HepG2 (cell line): ENCODE results near the gene KCNH6. TPM values are rescaled to one million over a fixed set of nuclear protein-coding genes. Genes with fewer than 3 reads are reported as not detected.

Experiments used
- EHMT2 ChIP-seq: fragments of 200-600 bp; sonication (generic); IDR thresholded peaks from 2 replicates; pipeline ENCODE4 v1.7.0; 2017; ENCODE audit warnings: antibody characterized with exemption, low read depth, low read length, borderline replicate concordance
- GATA4 ChIP-seq: sonication (generic); IDR thresholded peaks from 2 replicates; pipeline ENCODE4 v1.6.1; 2016; ENCODE audit warnings: antibody characterized with exemption, low read depth, borderline replicate concordance
- GATAD2A ChIP-seq: IDR thresholded peaks from 2 replicates; pipeline ENCODE4 v1.6.1; 2016
- GFI1 ChIP-seq: sonication (generic); formaldehyde crosslinking; IDR thresholded peaks from 2 replicates; pipeline ENCODE4 v1.5.0; 2020; ENCODE audit warnings: missing genetic modification reagents, mild to moderate bottlenecking, borderline replicate concordance
- HNF4G ChIP-seq, 2 experiments: sonication (generic) in 1 of 2; formaldehyde crosslinking in 1 of 2; IDR thresholded peaks; 2 replicates each; pipeline versions ENCODE4 v1.4.0 to v1.6.1; 2011 to 2020; ENCODE audit warnings: borderline replicate concordance in 2 of 2, low read depth in 2 of 2, mild to moderate bottlenecking in 2 of 2, low read length in 1 of 2, missing genetic modification reagents in 1 of 2, moderate library complexity in 1 of 2
- JUND ChIP-seq: sonication (generic); formaldehyde crosslinking; IDR thresholded peaks from 2 replicates; pipeline ENCODE4 v1.8.0; 2022; ENCODE audit warnings: mild to moderate bottlenecking, missing genetic modification reagents
- KAT2B ChIP-seq: fragments of 150-350 bp; IDR thresholded peaks from 2 replicates; pipeline ENCODE4 v1.6.1; 2014; ENCODE audit warnings: low read depth, low read length, borderline replicate concordance
- KDM2A ChIP-seq: sonication (generic); formaldehyde crosslinking; IDR thresholded peaks from 2 replicates; pipeline ENCODE4 v1.4.0; 2020; ENCODE audit warnings: low read depth, missing genetic modification reagents, borderline replicate concordance
- NFIB ChIP-seq: sonication (generic); formaldehyde crosslinking; IDR thresholded peaks from 2 replicates; pipeline ENCODE4 v1.9.0; 2021; ENCODE audit warnings: missing genetic modification reagents, mild to moderate bottlenecking, borderline replicate concordance
- RARA ChIP-seq: IDR thresholded peaks from 2 replicates; pipeline ENCODE4 v1.6.1; 2016; ENCODE audit warnings: missing genetic modification reagents, missing compliant biosample characterization
- RCOR2 ChIP-seq: IDR thresholded peaks from 2 replicates; pipeline ENCODE4 v1.6.1; 2016; ENCODE audit warnings: missing biosample characterization, missing genetic modification reagents
- SIN3A ChIP-seq: IDR thresholded peaks from 2 replicates; pipeline ENCODE4 v1.6.1; 2011; ENCODE audit warnings: low read depth, mild to moderate bottlenecking, control low read depth, low read length, borderline replicate concordance
- SIX1 ChIP-seq: sonication (generic); formaldehyde crosslinking; IDR thresholded peaks from 2 replicates; pipeline ENCODE4 v1.4.0; 2020; ENCODE audit warnings: missing genetic modification reagents, borderline replicate concordance
- SOX6 ChIP-seq, 2 experiments: fragments of 450-650 bp in 1 of 2; sonication (generic) in 1 of 2; formaldehyde crosslinking in 1 of 2; IDR thresholded peaks; 2 replicates each; pipeline versions ENCODE4 v1.4.0 to v1.6.1; 2017 to 2020; ENCODE audit warnings: antibody characterized with exemption in 1 of 2, mild to moderate bottlenecking in 1 of 2, missing genetic modification reagents in 1 of 2
- TARDBP ChIP-seq: sonication (generic); formaldehyde crosslinking; IDR thresholded peaks from 2 replicates; pipeline ENCODE4 v1.8.0; 2022; ENCODE audit warnings: mild to moderate bottlenecking, missing genetic modification reagents
- WIZ ChIP-seq: sonication (generic); formaldehyde crosslinking; IDR thresholded peaks from 2 replicates; pipeline ENCODE4 v1.5.1; 2020; ENCODE audit warnings: mild to moderate bottlenecking, missing genetic modification reagents
- ZMYM4 ChIP-seq: sonication (generic); formaldehyde crosslinking; IDR thresholded peaks from 2 replicates; pipeline ENCODE4 v1.8.1; 2023; ENCODE audit warnings: mild to moderate bottlenecking, missing genetic modification reagents
- ZNF234 ChIP-seq: sonication (generic); formaldehyde crosslinking; conservative IDR thresholded peaks from 2 replicates; pipeline ENCODE4 v1.5.1; 2020; ENCODE audit warnings: mild to moderate bottlenecking, missing genetic modification reagents
- ZNF557 ChIP-seq: sonication (generic); formaldehyde crosslinking; IDR thresholded peaks from 2 replicates; pipeline ENCODE4 v1.4.0; 2020; ENCODE audit warnings: missing genetic modification reagents
- ZNF614 ChIP-seq: IDR thresholded peaks from 2 replicates; pipeline ENCODE4 v1.6.1; 2018; ENCODE audit warnings: missing biosample characterization, missing genetic modification reagents, inconsistent platforms, borderline replicate concordance
- ZNF850 ChIP-seq: sonication (generic); formaldehyde crosslinking; conservative IDR thresholded peaks from 2 replicates; pipeline ENCODE4 v1.9.0; 2021; ENCODE audit warnings: mild to moderate bottlenecking, missing genetic modification reagents
- ZNF878 ChIP-seq: sonication (generic); formaldehyde crosslinking; IDR thresholded peaks from 2 replicates; pipeline ENCODE4 v1.8.1; 2023; ENCODE audit warnings: mild to moderate bottlenecking, missing genetic modification reagents, moderate library complexity
- polyA plus RNA-seq, 8 experiments: library from polyadenylated mRNA; depleted of rRNA in 3 of 8; stranded (reverse) in 7 of 8; unstranded in 1 of 8; fragments of >200 nt; fragmentation: Illumina TruSeq in 4 of 8; extraction: Trizol in 4 of 8; gene quantifications; 2 replicates each; pipeline versions ENCODE4 v1.2.1 to v1.2.3, GENCODE V29; 2011 to 2016; ENCODE audit warnings: low read depth in 4 of 8, missing spikeins in 1 of 8, mixed read lengths in 1 of 8; ENCODE audit not compliant: insufficient read depth in 1 of 8
- total RNA-seq, 5 experiments: library from RNA; depleted of rRNA; stranded (reverse); fragments of >200 nt; fragmentation: Illumina TruSeq; extraction: Trizol; gene quantifications; 2 replicates each; pipeline ENCODE4 v1.2.3, GENCODE V29; 2016; ENCODE audit warnings: low read depth in 1 of 5
- TF ChIP-seq, protein P1 (sequence below): sonication (generic); formaldehyde crosslinking; IDR thresholded peaks from 2 replicates; pipeline ENCODE4 v1.4.0; 2020; ENCODE audit warnings: missing genetic modification reagents
- TF ChIP-seq, protein P2 (sequence below): sonication (generic); formaldehyde crosslinking; IDR thresholded peaks from 2 replicates; pipeline ENCODE4 v1.5.0; 2020; ENCODE audit warnings: missing genetic modification reagents

The KCNH6 gene
- total and polyA plus RNA-seq, 2 of the 13 experiments (the other 11 are each of a cell fraction or from before 2014, with no cell fraction given) = 0.05 to 0.18 TPM

DNA sequence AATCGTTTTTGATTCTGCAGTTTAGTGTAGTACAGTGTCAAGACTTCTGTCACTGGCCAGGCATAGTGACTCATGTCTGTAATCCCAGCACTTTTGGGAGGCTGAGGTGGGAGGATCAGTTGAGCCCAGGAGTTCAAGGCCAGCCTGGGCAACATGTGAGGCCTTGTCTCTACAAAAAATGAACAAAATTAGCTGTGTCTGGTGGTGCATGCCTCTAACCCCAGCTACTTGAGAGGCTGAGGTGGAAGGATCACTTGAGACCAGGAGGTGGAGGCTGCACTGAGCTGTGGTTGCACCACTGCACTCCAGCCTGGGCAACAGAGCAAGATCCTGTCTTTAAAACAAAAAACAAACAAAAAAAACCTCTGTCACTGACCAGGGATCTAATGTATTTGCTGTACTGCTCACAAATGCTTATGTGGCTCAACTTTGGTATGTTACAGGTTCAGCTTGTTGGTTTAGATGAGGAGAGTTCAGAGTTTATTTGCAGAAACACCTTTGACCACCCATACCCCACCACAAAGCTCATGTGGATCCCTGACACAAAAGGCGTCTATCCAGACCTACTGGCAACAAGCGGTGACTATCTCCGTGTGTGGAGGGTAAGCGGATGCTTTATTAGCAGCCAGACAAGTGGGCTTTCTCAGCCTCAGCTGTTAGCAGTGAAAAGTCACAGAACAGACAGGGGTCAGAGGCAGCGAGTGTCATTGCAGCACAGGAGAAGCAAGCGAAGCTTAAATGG lies 55.0 kb downstream of the KCNH6 start (continued):
- TF ChIP-seq, protein P1, sequence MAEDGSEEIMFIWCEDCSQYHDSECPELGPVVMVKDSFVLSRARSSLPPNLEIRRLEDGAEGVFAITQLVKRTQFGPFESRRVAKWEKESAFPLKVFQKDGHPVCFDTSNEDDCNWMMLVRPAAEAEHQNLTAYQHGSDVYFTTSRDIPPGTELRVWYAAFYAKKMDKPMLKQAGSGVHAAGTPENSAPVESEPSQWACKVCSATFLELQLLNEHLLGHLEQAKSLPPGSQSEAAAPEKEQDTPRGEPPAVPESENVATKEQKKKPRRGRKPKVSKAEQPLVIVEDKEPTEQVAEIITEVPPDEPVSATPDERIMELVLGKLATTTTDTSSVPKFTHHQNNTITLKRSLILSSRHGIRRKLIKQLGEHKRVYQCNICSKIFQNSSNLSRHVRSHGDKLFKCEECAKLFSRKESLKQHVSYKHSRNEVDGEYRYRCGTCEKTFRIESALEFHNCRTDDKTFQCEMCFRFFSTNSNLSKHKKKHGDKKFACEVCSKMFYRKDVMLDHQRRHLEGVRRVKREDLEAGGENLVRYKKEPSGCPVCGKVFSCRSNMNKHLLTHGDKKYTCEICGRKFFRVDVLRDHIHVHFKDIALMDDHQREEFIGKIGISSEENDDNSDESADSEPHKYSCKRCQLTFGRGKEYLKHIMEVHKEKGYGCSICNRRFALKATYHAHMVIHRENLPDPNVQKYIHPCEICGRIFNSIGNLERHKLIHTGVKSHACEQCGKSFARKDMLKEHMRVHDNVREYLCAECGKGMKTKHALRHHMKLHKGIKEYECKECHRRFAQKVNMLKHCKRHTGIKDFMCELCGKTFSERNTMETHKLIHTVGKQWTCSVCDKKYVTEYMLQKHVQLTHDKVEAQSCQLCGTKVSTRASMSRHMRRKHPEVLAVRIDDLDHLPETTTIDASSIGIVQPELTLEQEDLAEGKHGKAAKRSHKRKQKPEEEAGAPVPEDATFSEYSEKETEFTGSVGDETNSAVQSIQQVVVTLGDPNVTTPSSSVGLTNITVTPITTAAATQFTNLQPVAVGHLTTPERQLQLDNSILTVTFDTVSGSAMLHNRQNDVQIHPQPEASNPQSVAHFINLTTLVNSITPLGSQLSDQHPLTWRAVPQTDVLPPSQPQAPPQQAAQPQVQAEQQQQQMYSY (CRISPR knock-in tag) = no peak
- TF ChIP-seq KDM2A (CRISPR knock-in tag) = peak; percentile 76; the same call in 1 of the 2 replicates
- TF ChIP-seq NFIB = no peak
- TF ChIP-seq WIZ (CRISPR knock-in tag) = peak; percentile 87; the same call in 1 of the 2 replicates
- no peak for TF ChIP-seq ZNF850
- no peak; the same call in 1 of the 2 replicates for TF ChIP-seq ZNF878 (CRISPR knock-in tag)
- peak; percentile 94 for TF ChIP-seq GATAD2A
- TF ChIP-seq KAT2B = no peak
- peak; percentile 51; the same call in 1 of the 2 replicates for TF ChIP-seq RARA (CRISPR knock-in tag)
- TF ChIP-seq, protein P2, sequence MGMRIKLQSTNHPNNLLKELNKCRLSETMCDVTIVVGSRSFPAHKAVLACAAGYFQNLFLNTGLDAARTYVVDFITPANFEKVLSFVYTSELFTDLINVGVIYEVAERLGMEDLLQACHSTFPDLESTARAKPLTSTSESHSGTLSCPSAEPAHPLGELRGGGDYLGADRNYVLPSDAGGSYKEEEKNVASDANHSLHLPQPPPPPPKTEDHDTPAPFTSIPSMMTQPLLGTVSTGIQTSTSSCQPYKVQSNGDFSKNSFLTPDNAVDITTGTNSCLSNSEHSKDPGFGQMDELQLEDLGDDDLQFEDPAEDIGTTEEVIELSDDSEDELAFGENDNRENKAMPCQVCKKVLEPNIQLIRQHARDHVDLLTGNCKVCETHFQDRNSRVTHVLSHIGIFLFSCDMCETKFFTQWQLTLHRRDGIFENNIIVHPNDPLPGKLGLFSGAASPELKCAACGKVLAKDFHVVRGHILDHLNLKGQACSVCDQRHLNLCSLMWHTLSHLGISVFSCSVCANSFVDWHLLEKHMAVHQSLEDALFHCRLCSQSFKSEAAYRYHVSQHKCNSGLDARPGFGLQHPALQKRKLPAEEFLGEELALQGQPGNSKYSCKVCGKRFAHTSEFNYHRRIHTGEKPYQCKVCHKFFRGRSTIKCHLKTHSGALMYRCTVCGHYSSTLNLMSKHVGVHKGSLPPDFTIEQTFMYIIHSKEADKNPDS (CRISPR knock-in tag) = 0 out of 2 replicates have a peak, but pooled peaks have one; percentile 87
- TF ChIP-seq SIN3A = peak; percentile 58; the same call in 1 of the 2 replicates
- peak; percentile 94 for TF ChIP-seq TARDBP (CRISPR knock-in tag)
- TF ChIP-seq ZMYM4 (CRISPR knock-in tag) = peak; percentile 89
- peak; percentile 81 for TF ChIP-seq SIX1
- TF ChIP-seq SOX6 (IDR thresholded peaks at IDR 0.05) = no peak
- peak; percentile 94 for TF ChIP-seq SOX6 (CRISPR knock-in tag; IDR thresholded peaks at IDR 0.05)
- peak; percentile 80; the same call in 1 of the 2 replicates for TF ChIP-seq GFI1
- TF ChIP-seq ZNF614 (CRISPR knock-in tag) = peak; percentile 97
- TF ChIP-seq ZNF234 (CRISPR knock-in tag) = no peak
- TF ChIP-seq HNF4G (IDR thresholded peaks at IDR 0.05; ENCODE audit: borderline replicate concordance, low read depth, low read length) = peak; percentile 85
- peak; percentile 38; the same call in 1 of the 2 replicates for TF ChIP-seq HNF4G (CRISPR knock-in tag; IDR thresholded peaks at IDR 0.05; ENCODE audit: borderline replicate concordance, low read depth)
- 0 out of 2 replicates have a peak, but pooled peaks have one; percentile 40 for TF ChIP-seq ZNF557
- peak; percentile 78; the same call in 1 of the 2 replicates for TF ChIP-seq EHMT2
- TF ChIP-seq JUND (CRISPR knock-in tag) = peak; percentile 29
- peak; percentile 100 for TF ChIP-seq RCOR2 (CRISPR knock-in tag)
- TF ChIP-seq GATA4 = peak; percentile 66; the same call in 1 of the 2 replicates
